NB4 (cell line): Measurements from ENCODE around the gene DHRS12.

ENCODE experiments used
- CTCF ChIP-seq: IDR thresholded peaks from one replicate; pipeline ENCODE4 v1.5.1; 2012; ENCODE audit warnings: low read depth, low read length
- MAX ChIP-seq: IDR thresholded peaks from 2 replicates; pipeline ENCODE4 v1.6.1; 2011; ENCODE audit warnings: low read depth, low read length
- MYC ChIP-seq: IDR thresholded peaks from 2 replicates; pipeline ENCODE4 v1.6.1; 2011; ENCODE audit warnings: low read depth, low read length
- POLR2A ChIP-seq: IDR thresholded peaks from 2 replicates; pipeline ENCODE4 v1.6.1; 2011; ENCODE audit warnings: mild to moderate bottlenecking; ENCODE audit not compliant: insufficient read length; ENCODE audit errors: extremely low read depth

GRCh38 chr13:51783428-51784094 lies 20.4 kb downstream of the DHRS12 start:
- TF ChIP-seq CTCF, result no peak
- no peak for TF ChIP-seq POLR2A
- no peak for TF ChIP-seq MAX
- no peak for TF ChIP-seq MYC
